ENCODE measurements around the gene PRKAG1. TPM values are rescaled to one million over a fixed set of nuclear protein-coding genes. Genes with fewer than 3 reads are reported as not detected.
"Not testable (repeated sequence)": the region's sequence is repeated elsewhere in the genome, so short reads cannot be mapped to it uniquely, and the experiment has no call there.

Gene PRKAG1
- 10 to 100 TPM; 62.5 to 65.5 TPM for total RNA-seq

- peak; percentile 97 for DNase-seq
- Mint-ChIP-seq H3K27ac (peak within 1 kb of the TSS; percentile 99), H3K36me3 (ENCODE audit: low read depth) (peaks cover 33% of the 10 kb centered on the region), H3K4me1 (peaks cover 43% of the 10 kb centered on the region), H3K4me3 (peak within 1 kb of the TSS; percentile 95), H3K9me3 (no peaks in the 10 kb centered on the region), H3K27me3 (no peaks in the 10 kb centered on the region)
- ChIA-PET CTCF (interaction anchor here (0.5 to 3.0 kb wide), 11 partner anchors 11 to 165 kb away, joined by 3 to 17 read pairs (median 5); partner anchors contain the start of gene DDN), POLR2A (no interaction called here)
These were observed at the start of gene PRKAG1 for GRCh38 chr12:49018261-49019119. PRKAG1 (minus strand) TSS chr12:49018776; CDS start chr12:49018740, 36 bp downstream.

- DNase-seq: no peak
- H3K9me3 Mint-ChIP-seq: no peaks in the 10 kb centered on the region
- H3K27me3 Mint-ChIP-seq: no peaks in the 10 kb centered on the region
- no peak overlapping the region for H3K27ac Mint-ChIP-seq
- CTCF ChIA-PET: interaction anchor here (0.7 to 2.9 kb wide), 5 partner anchors 9 to 64 kb away, joined by 3 to 11 read pairs (median 9); no protein-coding TSS in a partner anchor
- POLR2A ChIA-PET: no interaction called here
- H3K4me3 Mint-ChIP-seq: no peak overlapping the region
- H3K36me3 Mint-ChIP-seq (ENCODE audit: low read depth): peaks cover 2% of the 10 kb centered on the region
- peaks cover 28% of the 10 kb centered on the region for H3K4me1 Mint-ChIP-seq
These were observed 47.5 kb upstream of the PRKAG1 start for GRCh38 chr12:49066120-49066519.

GRCh38 chr12:49064767-49065152 is 46.2 kb upstream of the PRKAG1 start:
- H3K27me3 Mint-ChIP-seq: no peaks in the 10 kb centered on the region
- ChIA-PET POLR2A (no interaction called here), CTCF (interaction anchor here (0.8 to 3.6 kb wide), 19 partner anchors 8 to 230 kb away, joined by 3 to 34 read pairs (median 4); partner anchors contain the start of genes DHH, PRPH and WNT1)
- H3K9me3 Mint-ChIP-seq: no peaks in the 10 kb centered on the region
- peaks cover 23% of the 10 kb centered on the region for H3K4me1 Mint-ChIP-seq
- no peak overlapping the region for H3K4me3 Mint-ChIP-seq
- DNase-seq: no peak
- H3K27ac Mint-ChIP-seq: no peak overlapping the region
- H3K36me3 Mint-ChIP-seq (ENCODE audit: low read depth): peaks cover 2% of the 10 kb centered on the region

GRCh38 chr12:49061916-49062315 is 43.3 kb upstream of the PRKAG1 start:
- Mint-ChIP-seq H3K4me1 (peaks cover 28% of the 10 kb centered on the region), H3K36me3 (ENCODE audit: low read depth) (peaks cover 13% of the 10 kb centered on the region), H3K4me3 (peak overlapping the region; percentile 94)
- POLR2A ChIA-PET, H3K27me3 Mint-ChIP-seq, DNase-seq, H3K9me3 Mint-ChIP-seq, H3K27ac Mint-ChIP-seq: not testable (repeated sequence)
- CTCF ChIA-PET: interaction anchor here (3.6 kb wide), 1 partner anchor 26 kb away, joined by 34 read pairs; no protein-coding TSS in a partner anchor

GRCh38 chr12:49061157-49061650 is 42.6 kb upstream of the PRKAG1 start:
- H3K4me3 Mint-ChIP-seq: peak overlapping the region; percentile 94
- no peaks in the 10 kb centered on the region for H3K27me3 Mint-ChIP-seq
- POLR2A ChIA-PET: no interaction called here
- CTCF ChIA-PET: no interaction called here
- peak; percentile 25 for DNase-seq
- peak overlapping the region; percentile 94 for H3K27ac Mint-ChIP-seq
- peaks cover 36% of the 10 kb centered on the region for H3K4me1 Mint-ChIP-seq
- H3K9me3 Mint-ChIP-seq: no peaks in the 10 kb centered on the region
- H3K36me3 Mint-ChIP-seq (ENCODE audit: low read depth): peaks cover 13% of the 10 kb centered on the region

GRCh38 chr12:49060237-49061156 is 41.9 kb upstream of the PRKAG1 start, which contains the start of gene KMT2D:
KMT2D (minus strand) TSS chr12:49060794; CDS start chr12:49055324, 5,470 bp downstream.
- no peaks in the 10 kb centered on the region for H3K27me3 Mint-ChIP-seq
- H3K9me3 Mint-ChIP-seq: no peaks in the 10 kb centered on the region
- POLR2A ChIA-PET: interaction anchor here (0.6 to 0.7 kb wide), 2 partner anchors 9 to 195 kb away, joined by 3 read pairs; partner anchors contain the start of genes RHEBL1 and RND1
- peak within 1 kb of the TSS; percentile 94 for H3K4me3 Mint-ChIP-seq
- peak within 1 kb of the TSS; percentile 94 for H3K27ac Mint-ChIP-seq
- peak; percentile 89 for DNase-seq
- H3K4me1 Mint-ChIP-seq: peaks cover 43% of the 10 kb centered on the region
- peaks cover 18% of the 10 kb centered on the region for H3K36me3 Mint-ChIP-seq (ENCODE audit: low read depth)
- CTCF ChIA-PET: interaction anchor here (0.8 to 2.6 kb wide), 5 partner anchors 9 to 25 kb away, joined by 3 to 7 read pairs (median 3); partner anchors contain the start of gene RHEBL1

GRCh38 chr12:49059299-49060171 is 41.0 kb upstream of the PRKAG1 start:
- Mint-ChIP-seq H3K27ac (peak overlapping the region; percentile 87), H3K4me3 (peak overlapping the region; percentile 94), H3K27me3 (no peaks in the 10 kb centered on the region), H3K9me3 (no peaks in the 10 kb centered on the region), H3K4me1 (peaks cover 50% of the 10 kb centered on the region), H3K36me3 (ENCODE audit: low read depth) (peaks cover 26% of the 10 kb centered on the region)
- ChIA-PET POLR2A (interaction anchor here (0.6 kb wide), 1 partner anchor 10 kb away, joined by 3 read pairs; the partner anchor contains the start of gene RHEBL1), CTCF (interaction anchor here (0.7 to 2.6 kb wide), 6 partner anchors 8 to 26 kb away, joined by 3 to 7 read pairs (median 3); partner anchors contain the start of gene RHEBL1)
- peak; percentile 14 for DNase-seq

- ChIA-PET CTCF (interaction anchor here (0.7 to 2.6 kb wide), 3 partner anchors 9 to 27 kb away, joined by 3 to 7 read pairs (median 6); no protein-coding TSS in a partner anchor), POLR2A (interaction anchor here (1.0 kb wide), 2 partner anchors 11 to 71 kb away, joined by 3 read pairs; partner anchors contain the start of gene RHEBL1)
- H3K9me3 Mint-ChIP-seq: no peaks in the 10 kb centered on the region
- H3K36me3 Mint-ChIP-seq (ENCODE audit: low read depth): peaks cover 27% of the 10 kb centered on the region
- peaks cover 50% of the 10 kb centered on the region for H3K4me1 Mint-ChIP-seq
- no peaks in the 10 kb centered on the region for H3K27me3 Mint-ChIP-seq
- H3K27ac Mint-ChIP-seq: peak overlapping the region; percentile 87
- H3K4me3 Mint-ChIP-seq: peak overlapping the region; percentile 94
- DNase-seq: no peak
These were observed 40.4 kb upstream of the PRKAG1 start for GRCh38 chr12:49059045-49059298.

- peaks cover 47% of the 10 kb centered on the region for H3K4me1 Mint-ChIP-seq
- no peaks in the 10 kb centered on the region for H3K9me3 Mint-ChIP-seq
- ChIA-PET POLR2A (interaction anchor here (1.0 kb wide), 2 partner anchors 11 to 72 kb away, joined by 3 read pairs; partner anchors contain the start of gene RHEBL1), CTCF (interaction anchor here (0.7 to 2.6 kb wide), 4 partner anchors 9 to 34 kb away, joined by 3 to 7 read pairs (median 5); no protein-coding TSS in a partner anchor)
- peak overlapping the region; percentile 87 for H3K27ac Mint-ChIP-seq
- no peaks in the 10 kb centered on the region for H3K27me3 Mint-ChIP-seq
- no peak for DNase-seq
- peak overlapping the region; percentile 94 for H3K4me3 Mint-ChIP-seq
- peaks cover 30% of the 10 kb centered on the region for H3K36me3 Mint-ChIP-seq (ENCODE audit: low read depth)
These were observed 39.9 kb upstream of the PRKAG1 start for GRCh38 chr12:49058366-49059044.

GRCh38 chr12:49057888-49058287 is 39.3 kb upstream of the PRKAG1 start:
- Mint-ChIP-seq H3K27ac (peak overlapping the region; percentile 42), H3K27me3 (no peaks in the 10 kb centered on the region), H3K9me3 (no peaks in the 10 kb centered on the region), H3K36me3 (ENCODE audit: low read depth) (peaks cover 37% of the 10 kb centered on the region), H3K4me1 (peaks cover 47% of the 10 kb centered on the region), H3K4me3 (peak overlapping the region; percentile 94)
- CTCF ChIA-PET: interaction anchor here (0.9 to 1.6 kb wide), 2 partner anchors 10 to 34 kb away, joined by 4 to 6 read pairs; no protein-coding TSS in a partner anchor
- POLR2A ChIA-PET: interaction anchor here (1.0 kb wide), 2 partner anchors 12 to 73 kb away, joined by 3 read pairs; partner anchors contain the start of gene RHEBL1
- DNase-seq: peak; percentile 18

Data from activated CD4-positive, alpha-beta T cell treated with anti-CD3 and anti-CD28 coated beads, Interleukin-2, amount 10 ng/mL, durations not matched to agents 7 days and 5 days (primary cell).